Upper lobe of right lung (tissue), 1 donor: ENCODE data around the gene DAPK2. TPM values are rescaled to one million over a fixed set of nuclear protein-coding genes. Genes with fewer than 3 reads are reported as not detected.
A peak's percentile ranks its signal among the peaks of the same experiment; 100 is the strongest.

ENCODE experiments used
- ATAC-seq: fragments of 200-7000 bp; cut with Tn5 transposase; one replicate; pipeline ENCODE4 v1.9.1; 2020; ENCODE audit warnings: mild to moderate bottlenecking, moderate library complexity
- DNase-seq: peaks from one replicate; pipeline ENCODE4 v3.0.0-alpha.2; 2020
- H3K27ac ChIP-seq: fragments of 200-600 bp; one replicate; pipeline ENCODE4 v1.8.0; 2022
- H3K27me3 ChIP-seq: fragments of 200-600 bp; one replicate; pipeline ENCODE4 v1.8.0; 2022; ENCODE audit warnings: mild to moderate bottlenecking
- H3K36me3 ChIP-seq: fragments of 200-600 bp; one replicate; pipeline ENCODE4 v1.8.0; 2022
- H3K4me1 ChIP-seq: fragments of 200-600 bp; one replicate; pipeline ENCODE4 v1.8.0; 2022
- H3K4me3 ChIP-seq: fragments of 200-600 bp; one replicate; pipeline ENCODE4 v1.8.0; 2022; ENCODE audit warnings: mild to moderate bottlenecking
- H3K9me3 ChIP-seq: fragments of 200-600 bp; one replicate; pipeline ENCODE4 v1.8.0; 2022
- intact Hi-C: fragments of 100-400 bp; cut with DNase I; formaldehyde crosslinking; loops from one replicate; pipeline ENCODE4 v1.11.0; 2022
- total RNA-seq: library from RNA; stranded (reverse); fragmentation: NEBNext Ultra II Directional; extraction: Animal tissue kit (Norgen Biotek cat#: 25700); gene quantifications from one replicate; pipeline ENCODE4 v1.2.1, GENCODE V29; 2021
- TF ChIP-seq, protein P1 (sequence below): fragments of 200-600 bp; IDR thresholded peaks from one replicate; pipeline ENCODE4 v1.8.0; 2022; ENCODE audit warnings: antibody characterized with exemption
- donor health status: DM: no; HTN: yes; CAD: no; lungs with severe emphysema.

The DAPK2 gene
- total RNA-seq, 1 donor from 2014 or later: 73.3 TPM

DNA sequence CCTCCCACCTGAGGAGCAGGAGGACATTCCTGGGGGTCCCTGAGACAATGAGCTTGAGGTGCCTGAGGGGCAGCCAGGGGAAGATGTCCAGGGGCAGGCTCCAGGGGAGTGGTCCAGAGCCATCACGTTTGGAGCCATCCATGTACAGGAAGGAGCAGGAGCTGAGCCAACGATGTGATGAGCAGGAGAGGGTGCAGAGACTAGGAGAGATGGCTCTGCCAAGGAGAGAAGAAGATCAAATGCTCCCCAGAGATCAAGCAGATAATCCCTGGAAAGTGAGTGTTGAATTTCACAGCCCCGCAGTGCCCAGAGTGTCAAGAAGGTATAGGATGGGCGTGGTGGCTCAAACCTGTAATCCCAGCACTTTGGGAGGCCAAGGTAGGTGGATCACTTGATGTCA lies 114.7 kb downstream of the DAPK2 start:
- ATAC-seq: no peak
- TF ChIP-seq, protein P1, sequence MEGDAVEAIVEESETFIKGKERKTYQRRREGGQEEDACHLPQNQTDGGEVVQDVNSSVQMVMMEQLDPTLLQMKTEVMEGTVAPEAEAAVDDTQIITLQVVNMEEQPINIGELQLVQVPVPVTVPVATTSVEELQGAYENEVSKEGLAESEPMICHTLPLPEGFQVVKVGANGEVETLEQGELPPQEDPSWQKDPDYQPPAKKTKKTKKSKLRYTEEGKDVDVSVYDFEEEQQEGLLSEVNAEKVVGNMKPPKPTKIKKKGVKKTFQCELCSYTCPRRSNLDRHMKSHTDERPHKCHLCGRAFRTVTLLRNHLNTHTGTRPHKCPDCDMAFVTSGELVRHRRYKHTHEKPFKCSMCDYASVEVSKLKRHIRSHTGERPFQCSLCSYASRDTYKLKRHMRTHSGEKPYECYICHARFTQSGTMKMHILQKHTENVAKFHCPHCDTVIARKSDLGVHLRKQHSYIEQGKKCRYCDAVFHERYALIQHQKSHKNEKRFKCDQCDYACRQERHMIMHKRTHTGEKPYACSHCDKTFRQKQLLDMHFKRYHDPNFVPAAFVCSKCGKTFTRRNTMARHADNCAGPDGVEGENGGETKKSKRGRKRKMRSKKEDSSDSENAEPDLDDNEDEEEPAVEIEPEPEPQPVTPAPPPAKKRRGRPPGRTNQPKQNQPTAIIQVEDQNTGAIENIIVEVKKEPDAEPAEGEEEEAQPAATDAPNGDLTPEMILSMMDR: no peak
- Histone ChIP-seq H3K27ac (no peak overlapping the region), H3K36me3 (no peaks in the 10 kb centered on the region), H3K4me3 (no peak overlapping the region), H3K9me3 (no peaks in the 10 kb centered on the region), H3K27me3 (no peaks in the 10 kb centered on the region), H3K4me1 (no peaks in the 10 kb centered on the region)
- intact Hi-C loops: no loop called here
- no peak for DNase-seq

- TF ChIP-seq, protein P1: no peak
- Histone ChIP-seq H3K4me1 (no peaks in the 10 kb centered on the region), H3K4me3 (no peak overlapping the region), H3K27ac (no peak overlapping the region), H3K36me3 (no peaks in the 10 kb centered on the region), H3K9me3 (no peaks in the 10 kb centered on the region), H3K27me3 (no peaks in the 10 kb centered on the region)
- ATAC-seq (no peak), DNase-seq (no peak)
- intact Hi-C loops: no loop called here
These were observed 116.3 kb downstream of the DAPK2 start for GRCh38 chr15:63930034-63930433.

DNA sequence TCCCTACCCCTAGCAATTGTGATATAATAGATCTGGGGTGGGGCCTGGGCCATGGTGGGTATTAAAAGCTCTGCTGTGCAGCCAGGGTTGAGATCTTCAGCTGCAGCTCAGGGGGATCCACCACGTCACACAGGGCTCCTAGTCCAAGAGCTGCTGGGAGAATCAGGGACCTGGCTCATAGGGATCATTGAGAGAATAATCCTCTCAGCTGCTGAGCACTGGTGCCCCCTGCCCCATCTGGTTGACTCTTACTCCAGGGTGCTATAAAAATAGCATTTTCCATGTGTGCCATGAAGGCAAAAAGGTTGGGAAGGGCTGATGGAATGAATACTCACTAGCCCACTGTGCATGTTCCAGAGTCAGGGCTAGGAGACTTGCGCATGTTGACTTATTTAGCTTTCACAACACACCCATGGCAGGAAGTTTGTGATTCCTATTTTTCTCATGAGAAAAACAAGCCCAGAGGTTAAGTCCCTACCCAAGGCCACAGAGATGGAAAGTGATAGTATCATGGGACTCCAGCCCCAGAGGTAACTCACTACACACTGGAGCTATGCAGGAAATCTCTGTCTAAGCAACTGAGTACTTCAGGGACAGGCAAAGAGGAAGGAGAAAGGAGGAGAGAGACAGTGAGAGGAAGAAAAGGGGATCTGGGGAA lies 118.0 kb downstream of the DAPK2 start:
- Histone ChIP-seq H3K36me3 (peaks cover 4% of the 10 kb centered on the region), H3K9me3 (no peaks in the 10 kb centered on the region), H3K27me3 (no peaks in the 10 kb centered on the region), H3K4me3 (no peak overlapping the region), H3K27ac (no peak overlapping the region), H3K4me1 (no peaks in the 10 kb centered on the region)
- intact Hi-C loops: no loop called here
- TF ChIP-seq, protein P1: no peak
- DNase-seq (no peak), ATAC-seq (peak; percentile 32)

DNA sequence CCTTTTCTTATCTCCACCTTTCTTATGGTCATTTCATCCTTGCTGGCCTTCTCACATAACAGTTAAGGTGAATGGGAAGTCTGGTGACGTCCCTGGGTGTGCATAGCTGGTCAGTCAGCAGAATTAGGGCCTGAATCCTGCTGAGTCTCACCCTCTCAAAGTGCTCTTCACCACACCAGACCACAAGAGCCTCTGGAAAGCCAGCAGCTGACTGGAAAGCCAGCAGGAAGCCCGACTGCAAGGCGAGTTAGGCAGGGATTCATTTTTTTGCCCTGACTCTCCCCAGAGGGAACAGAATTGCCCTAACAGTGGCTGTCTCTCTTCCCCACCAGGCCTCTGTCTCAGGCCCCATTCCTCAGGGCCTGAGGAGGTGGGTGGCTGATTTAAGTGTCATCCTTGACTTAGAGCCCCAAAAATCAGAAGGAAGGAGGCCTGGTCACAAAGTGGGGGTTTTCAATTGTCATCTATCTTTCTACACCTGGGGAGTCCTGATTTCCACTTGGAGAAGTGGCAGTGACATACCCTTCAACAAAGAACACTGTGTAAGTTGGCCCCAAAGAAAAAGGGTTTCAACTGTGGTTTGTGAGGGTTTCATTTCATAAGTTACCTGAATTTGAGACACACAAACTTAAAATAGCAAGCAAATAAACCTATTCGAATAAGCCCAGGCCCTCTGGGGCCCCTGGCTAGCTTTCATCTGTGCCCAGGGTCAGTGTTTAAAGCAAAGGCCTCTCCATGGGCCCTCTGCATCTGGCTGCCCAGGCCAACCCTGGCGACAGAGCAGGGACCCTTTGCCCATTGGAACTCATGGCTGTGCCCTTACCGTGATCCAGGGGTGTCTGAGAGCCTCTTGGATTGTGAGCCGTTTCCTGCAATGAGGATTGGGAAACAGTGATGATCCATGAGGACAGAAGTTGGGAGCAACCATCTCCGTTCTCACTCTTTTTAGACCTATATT lies 122.0 kb downstream of the DAPK2 start:
- DNase-seq: no peak
- intact Hi-C loops: no loop called here
- Histone ChIP-seq H3K4me1 (no peaks in the 10 kb centered on the region), H3K4me3 (no peak overlapping the region), H3K9me3 (no peaks in the 10 kb centered on the region), H3K27me3 (no peaks in the 10 kb centered on the region), H3K36me3 (peaks cover 14% of the 10 kb centered on the region), H3K27ac (no peak overlapping the region)
- TF ChIP-seq, protein P1: no peak
- ATAC-seq: no peak

DNA sequence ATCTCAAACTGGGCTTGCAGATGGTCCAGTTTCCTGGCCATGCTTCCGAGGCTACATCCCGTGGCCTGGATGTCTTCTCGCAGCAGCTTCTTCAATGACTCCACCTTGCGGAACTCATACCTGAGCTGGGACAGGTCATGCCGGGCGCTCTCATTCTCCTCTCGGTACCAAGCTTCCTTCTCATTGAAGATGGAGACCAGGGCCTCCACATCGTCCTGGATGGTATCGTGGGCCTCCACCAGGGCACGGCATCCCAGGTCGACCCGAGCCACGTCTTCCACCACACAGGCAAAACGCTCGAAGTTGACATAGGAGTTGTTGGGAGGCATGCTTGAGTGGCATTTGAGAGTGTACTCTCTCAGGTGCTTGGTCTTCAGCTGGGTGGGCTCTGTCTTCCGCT lies 123.4 kb downstream of the DAPK2 start:
- no peak overlapping the region for H3K27ac ChIP-seq
- no peaks in the 10 kb centered on the region for H3K27me3 ChIP-seq
- intact Hi-C loops: no loop called here
- H3K4me3 ChIP-seq: no peak overlapping the region
- H3K4me1 ChIP-seq: no peaks in the 10 kb centered on the region
- DNase-seq (no peak), ATAC-seq (no peak)
- no peaks in the 10 kb centered on the region for H3K9me3 ChIP-seq
- TF ChIP-seq, protein P1: no peak
- peaks cover 14% of the 10 kb centered on the region for H3K36me3 ChIP-seq
